K562 (cell line): ENCODE data around the gene CCDC32. TPM values are rescaled to one million over a fixed set of nuclear protein-coding genes. Genes with fewer than 3 reads are reported as not detected.

Source experiments
- ATAC-seq: fragments of 200-7000 bp; cut with Tn5 transposase; 3 replicates; pipeline ENCODE4 v1.9.1; 2020; ENCODE audit warnings: moderate library complexity
- BruUV-seq: library from RNA; stranded (reverse); fragments of 400-500 nt; replicated peaks from 2 replicates; lab custom pipeline; 2021; lab: Mats Ljungman, UMichigan
- CTCF ChIA-PET: fragments of 300-600 bp; formaldehyde crosslinking; extraction: SDS; loops from one replicate; lab custom pipeline; 2021; ENCODE audit warnings: low intra/inter-chr PET ratio; lab: Yijun Ruan, JAX
- POLR2A ChIA-PET: fragments of 300-600, 350-650 bp; sonication (Branson Sonifier 250); formaldehyde crosslinking; extraction: SDS; loops from one replicate; lab custom pipeline; 2021; ENCODE audit warnings: antibody characterized with exemption, inconsistent platforms; lab: Yijun Ruan, JAX
- DNase-seq, 4 experiments: peaks; one replicate each; pipeline versions ENCODE4 v3.0.0 to v3.0.0-alpha.2; 2011 to 2018; ENCODE audit warnings: low spot score in 3 of 4, mixed read lengths in 3 of 4; ENCODE audit errors: extremely low read depth in 1 of 4
- FAIRE-seq: peaks from 2 replicates; lab custom pipeline; 2011; peaks lifted over from hg19 to GRCh38; lab: Jason Lieb, UNC
- H2AFZ ChIP-seq: 2 replicates; pipeline ENCODE4 v1.6.0; 2011; ENCODE audit warnings: low read depth, low read length, control low read depth, inconsistent platforms
- H3K27ac ChIP-seq: fragments of 200-600 bp; 3 replicates; pipeline ENCODE4 v1.8.0; 2011; ENCODE audit warnings: low read depth, mild to moderate bottlenecking, control low read depth, inconsistent platforms, low read length, moderate library complexity, mixed read lengths; ENCODE audit errors: extremely low read depth
- H3K27me3 ChIP-seq, 2 experiments: fragments of 300-600 bp in 1 of 2; 2 replicates in 1 of 2; 3 replicates in 1 of 2; pipeline versions ENCODE4 v1.6.0 to v1.8.0; 2011; ENCODE audit warnings: inconsistent platforms in 2 of 2, low read length in 2 of 2, mild to moderate bottlenecking in 1 of 2, mixed read lengths in 1 of 2, moderate library complexity in 1 of 2; ENCODE audit not compliant: control insufficient read depth in 2 of 2, insufficient read depth in 2 of 2
- H3K36me3 ChIP-seq: fragments of 300-600 bp; 3 replicates; pipeline ENCODE4 v1.8.0; 2011; ENCODE audit warnings: mild to moderate bottlenecking, low read length, inconsistent platforms; ENCODE audit not compliant: control insufficient read depth, insufficient read depth
- H3K4me1 ChIP-seq, 2 experiments: fragments of 200-600 bp in 1 of 2; replicated peaks in 1 of 2; 2 replicates in 1 of 2; 3 replicates in 1 of 2; pipeline versions ENCODE4 v1.5.1 to v1.8.0; 2011; ENCODE audit warnings: inconsistent platforms in 2 of 2, low read length in 2 of 2, mild to moderate bottlenecking in 1 of 2, mixed read lengths in 1 of 2, moderate library complexity in 1 of 2; ENCODE audit not compliant: control insufficient read depth in 2 of 2, insufficient read depth in 2 of 2
- H3K4me2 ChIP-seq: 2 replicates; pipeline ENCODE4 v1.6.1; 2011; ENCODE audit warnings: low read length, control low read depth, inconsistent platforms, mixed read lengths; ENCODE audit not compliant: insufficient read depth
- H3K4me3 ChIP-seq: fragments of 200-600 bp; sonication (generic), shearing (Covaris generic); 2 replicates; pipeline ENCODE4 v1.5.1; 2016; ENCODE audit warnings: control low read depth, inconsistent platforms
- H3K79me2 ChIP-seq: fragments of 200-600 bp; 3 replicates; pipeline ENCODE4 v1.8.0; 2011; ENCODE audit warnings: low read length, inconsistent platforms; ENCODE audit not compliant: control insufficient read depth, insufficient read depth
- H3K9ac ChIP-seq, 2 experiments: 2 replicates each; pipeline versions ENCODE4 v1.6.0 to v1.6.1; 2011; ENCODE audit warnings: low read depth in 2 of 2, low read length in 2 of 2, control low read depth in 1 of 2, inconsistent platforms in 1 of 2, mild to moderate bottlenecking in 1 of 2, mixed read lengths in 1 of 2; ENCODE audit not compliant: insufficient read depth in 1 of 2
- H3K9me1 ChIP-seq: one replicate; pipeline ENCODE4 v1.6.0; 2011; ENCODE audit warnings: inconsistent platforms, mild to moderate bottlenecking, low read length, moderate library complexity; ENCODE audit not compliant: control insufficient read depth, insufficient read depth
- H3K9me3 ChIP-seq: replicated peaks from 2 replicates; pipeline ENCODE4 v1.5.1; 2011; ENCODE audit warnings: low read depth, low read length, inconsistent platforms; ENCODE audit not compliant: control insufficient read depth, insufficient read depth
- H4K20me1 ChIP-seq: replicated peaks from 2 replicates; pipeline ENCODE4 v1.6.1; 2011; ENCODE audit warnings: low read length, inconsistent platforms, mixed read lengths; ENCODE audit not compliant: control insufficient read depth, insufficient read depth
- AFF1 ChIP-seq, 2 experiments: fragments of 450-650 bp; IDR thresholded peaks; 2 replicates each; pipeline ENCODE4 v1.6.1; 2018; ENCODE audit warnings: mild to moderate bottlenecking in 2 of 2, low read depth in 1 of 2; ENCODE audit not compliant: partially characterized antibody in 2 of 2
- E2F4 ChIP-seq: sonication (generic); formaldehyde crosslinking; IDR thresholded peaks from 2 replicates; pipeline ENCODE4 v1.8.0; 2022; ENCODE audit warnings: mild to moderate bottlenecking, low read depth, missing genetic modification reagents
- WGBS: fragments of 100-300 bp; shearing (Covaris generic); methylation state at CpG from one replicate; pipeline ENCODE4 v1.1.6; 2016; ENCODE audit warnings: low coverage, mixed read lengths; ENCODE audit not compliant: insufficient coverage; ENCODE audit errors: missing lambda C conversion rate; 5-methylcytosine and 5-hydroxymethylcytosine counted together
- in situ Hi-C: fragments of 300-500 bp; cut with MboI; formaldehyde crosslinking; loops from 4 replicates; pipeline ENCODE4 v1.15.0; 2018; ENCODE audit warnings: inconsistent platforms, mixed read lengths
- intact Hi-C: fragments of 100-400 bp; cut with micrococcal nuclease; formaldehyde crosslinking; loops from 2 replicates; pipeline ENCODE4 v1.14.2; 2022
- polyA plus RNA-seq, 8 experiments: library from polyadenylated mRNA; depleted of rRNA in 4 of 8; stranded (reverse) in 5 of 8; unstranded in 3 of 8; fragments of >200 nt; fragmentation: Nextera tagmentation in 2 of 8; fragmentation: Illumina TruSeq in 1 of 8; extraction: Ambion mirVana in 2 of 8; extraction: Trizol in 1 of 8; gene quantifications; 2 replicates each; pipeline versions ENCODE4 v1.2.1 to v1.2.3, GENCODE V29; 2011 to 2014; ENCODE audit warnings: inconsistent platforms in 1 of 8, missing spikeins in 1 of 8
- total RNA-seq, 7 experiments: library from RNA; depleted of rRNA in 6 of 7; stranded (reverse); fragments of >200 nt in 6 of 7; fragmentation: Illumina TruSeq in 2 of 7; extraction: Trizol in 2 of 7; gene quantifications; 2 replicates each; pipeline versions ENCODE4 v1.2.1 to v1.2.3, GENCODE V29; 2011 to 2021; ENCODE audit warnings: low replicate concordance in 1 of 7
- TF ChIP-seq, protein P1 (sequence below): sonication (generic); formaldehyde crosslinking; IDR thresholded peaks from 2 replicates; pipeline ENCODE4 v1.8.1; 2022; ENCODE audit warnings: missing genetic modification reagents

Gene CCDC32
- total and polyA plus RNA-seq, 9 of the 15 experiments (the other 6 are each of a cell fraction or from before 2014, with no cell fraction given) = 22.2 to 94.8 (median 37.1) TPM

- no peak overlapping the region for H3K4me3 ChIP-seq
- intact Hi-C loops = no loop called here
- H3K79me2 ChIP-seq = no peaks in the 10 kb centered on the region
- no peak overlapping the region for H3K9ac ChIP-seq
- TF ChIP-seq, protein P1, sequence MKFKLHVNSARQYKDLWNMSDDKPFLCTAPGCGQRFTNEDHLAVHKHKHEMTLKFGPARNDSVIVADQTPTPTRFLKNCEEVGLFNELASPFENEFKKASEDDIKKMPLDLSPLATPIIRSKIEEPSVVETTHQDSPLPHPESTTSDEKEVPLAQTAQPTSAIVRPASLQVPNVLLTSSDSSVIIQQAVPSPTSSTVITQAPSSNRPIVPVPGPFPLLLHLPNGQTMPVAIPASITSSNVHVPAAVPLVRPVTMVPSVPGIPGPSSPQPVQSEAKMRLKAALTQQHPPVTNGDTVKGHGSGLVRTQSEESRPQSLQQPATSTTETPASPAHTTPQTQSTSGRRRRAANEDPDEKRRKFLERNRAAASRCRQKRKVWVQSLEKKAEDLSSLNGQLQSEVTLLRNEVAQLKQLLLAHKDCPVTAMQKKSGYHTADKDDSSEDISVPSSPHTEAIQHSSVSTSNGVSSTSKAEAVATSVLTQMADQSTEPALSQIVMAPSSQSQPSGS = no peak
- no peak for TF ChIP-seq E2F4 (CRISPR knock-in tag)
- no peak for TF ChIP-seq AFF1 (IDR thresholded peaks at IDR 0.05; ENCODE audit: low read depth in 1 of 2, partially characterized antibody in 2 of 2)
- peaks cover 8 to 30% of the 10 kb centered on the region in 2 experiments; a peak in 4 of 5 replicates for H3K4me1 ChIP-seq
- no peak for ATAC-seq
- no peak overlapping the region for H2AFZ ChIP-seq
- in situ Hi-C loops = no loop called here
- no peaks in the 10 kb centered on the region for H3K9me1 ChIP-seq
- H3K36me3 ChIP-seq = peaks cover 64% of the 10 kb centered on the region
- BruUV-seq = no TSS peak
- H3K9me3 ChIP-seq = no peaks in the 10 kb centered on the region
- WGBS = 91% methylated on average over 6 of the region's 6 CpGs
- ChIA-PET POLR2A (interaction anchor here (0.7 to 2.2 kb wide), 3 partner anchors 9 to 80 kb away, joined by 3 to 6 read pairs (median 3); no protein-coding TSS in a partner anchor), CTCF (no interaction called here)
- no peak for DNase-seq
- H3K4me2 ChIP-seq = no peak overlapping the region
- no peaks in the 10 kb centered on the region for H4K20me1 ChIP-seq
- FAIRE-seq = no peak
- peak overlapping the region; percentile 22; the same call in 1 of the 3 replicates for H3K27ac ChIP-seq
- no peaks in the 10 kb centered on the region for H3K27me3 ChIP-seq
Observed at GRCh38 chr15:40550341-40551037, 14.4 kb downstream of the CCDC32 start.
